HG03064 (cell line): ENCODE results near the gene RPUSD1.

Experiments used
- ATAC-seq: cut with Tn5 transposase; IDR thresholded peaks from one replicate; pipeline ENCODE4 v1.9.1; 2021; ENCODE audit warnings: low read depth; ENCODE audit not compliant: unreplicated experiment

The RPUSD1 gene

GRCh38 chr16:799948-800833 is 12.0 kb upstream of the RPUSD1 start, which contains the start of gene GNG13:
GNG13 (minus strand) TSS chr16:800734; CDS start chr16:799077, 1,657 bp downstream.
- ATAC-seq, result no peak

- ATAC-seq, result no peak
These were observed 11.1 kb upstream of the RPUSD1 start for GRCh38 chr16:799111-799947.

- ATAC-seq, result no peak
These were observed 10.5 kb upstream of the RPUSD1 start for GRCh38 chr16:798666-799065.

- no peak for ATAC-seq
These were observed 9.5 kb upstream of the RPUSD1 start for GRCh38 chr16:797686-798085.

- no peak for ATAC-seq
These were observed 8.9 kb upstream of the RPUSD1 start for GRCh38 chr16:797120-797420.

GRCh38 chr16:796296-797119 is 8.3 kb upstream of the RPUSD1 start:
- no peak for ATAC-seq

- no peak for ATAC-seq
These were observed 7.5 kb upstream of the RPUSD1 start for GRCh38 chr16:795580-796229.

GRCh38 chr16:794853-795466 is 6.8 kb upstream of the RPUSD1 start:
- ATAC-seq, result no peak

- no peak for ATAC-seq
These were observed 6.1 kb upstream of the RPUSD1 start for GRCh38 chr16:794091-794822.

GRCh38 chr16:793414-793813 is 5.2 kb upstream of the RPUSD1 start:
- ATAC-seq, result no peak

GRCh38 chr16:792221-792995 is 4.2 kb upstream of the RPUSD1 start:
- ATAC-seq, result no peak

GRCh38 chr16:791131-791530 is 3.0 kb upstream of the RPUSD1 start:
- ATAC-seq, result no peak

GRCh38 chr16:790086-790485 is 1.9 kb upstream of the RPUSD1 start:
- ATAC-seq, result no peak

- ATAC-seq, result no peak
These were observed 1.1 kb upstream of the RPUSD1 start for GRCh38 chr16:789191-789850.

- ATAC-seq, result peak; percentile 66
These were observed 382 bp upstream of the RPUSD1 start, which contains the start of gene CHTF18 for GRCh38 chr16:788399-789126. CHTF18 (plus strand) TSS chr16:788620; CDS start chr16:788685, 65 bp downstream.

- ATAC-seq, result no peak
These were observed 737 bp downstream of the RPUSD1 start for GRCh38 chr16:787321-787966.
